GM18909 (cell line): ENCODE results near the gene CDIP1.

ENCODE experiments used
- ATAC-seq: cut with Tn5 transposase; IDR thresholded peaks from one replicate; pipeline ENCODE4 v1.9.1; 2021; ENCODE audit warnings: mild to moderate bottlenecking; ENCODE audit not compliant: unreplicated experiment, poor library complexity

CDIP1 gene

DNA sequence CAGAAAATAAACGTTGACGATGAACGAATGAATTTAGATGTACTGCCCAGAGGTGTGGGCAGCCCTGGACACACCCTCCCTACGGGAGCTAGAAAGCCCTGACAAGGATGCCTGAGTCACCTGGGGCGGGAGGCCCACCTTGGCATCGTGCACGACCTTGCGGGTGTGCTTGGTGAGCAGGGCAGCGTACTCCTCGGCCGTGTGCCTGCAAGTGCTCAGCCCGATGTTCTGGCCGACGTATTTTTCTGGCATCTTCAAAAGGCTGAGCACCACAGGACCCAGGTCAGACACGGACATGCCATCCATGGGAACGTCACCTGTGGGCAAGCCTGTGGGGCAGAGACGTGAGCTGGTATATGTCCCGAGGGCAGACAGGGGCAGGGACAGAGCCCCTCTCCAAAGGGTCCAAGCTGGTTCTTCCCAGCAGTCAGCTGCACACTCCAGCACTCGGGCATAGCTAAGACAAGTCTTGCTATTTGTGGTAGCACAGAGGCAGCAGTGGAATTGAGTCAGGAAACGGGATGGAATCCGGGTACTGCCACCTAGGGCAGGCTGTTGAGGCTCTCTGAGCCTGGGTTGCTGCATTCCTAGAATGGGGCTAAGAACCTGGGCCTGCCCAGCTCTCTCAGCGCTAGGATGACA is 74.9 kb downstream of the CDIP1 start:
- no peak for ATAC-seq

DNA sequence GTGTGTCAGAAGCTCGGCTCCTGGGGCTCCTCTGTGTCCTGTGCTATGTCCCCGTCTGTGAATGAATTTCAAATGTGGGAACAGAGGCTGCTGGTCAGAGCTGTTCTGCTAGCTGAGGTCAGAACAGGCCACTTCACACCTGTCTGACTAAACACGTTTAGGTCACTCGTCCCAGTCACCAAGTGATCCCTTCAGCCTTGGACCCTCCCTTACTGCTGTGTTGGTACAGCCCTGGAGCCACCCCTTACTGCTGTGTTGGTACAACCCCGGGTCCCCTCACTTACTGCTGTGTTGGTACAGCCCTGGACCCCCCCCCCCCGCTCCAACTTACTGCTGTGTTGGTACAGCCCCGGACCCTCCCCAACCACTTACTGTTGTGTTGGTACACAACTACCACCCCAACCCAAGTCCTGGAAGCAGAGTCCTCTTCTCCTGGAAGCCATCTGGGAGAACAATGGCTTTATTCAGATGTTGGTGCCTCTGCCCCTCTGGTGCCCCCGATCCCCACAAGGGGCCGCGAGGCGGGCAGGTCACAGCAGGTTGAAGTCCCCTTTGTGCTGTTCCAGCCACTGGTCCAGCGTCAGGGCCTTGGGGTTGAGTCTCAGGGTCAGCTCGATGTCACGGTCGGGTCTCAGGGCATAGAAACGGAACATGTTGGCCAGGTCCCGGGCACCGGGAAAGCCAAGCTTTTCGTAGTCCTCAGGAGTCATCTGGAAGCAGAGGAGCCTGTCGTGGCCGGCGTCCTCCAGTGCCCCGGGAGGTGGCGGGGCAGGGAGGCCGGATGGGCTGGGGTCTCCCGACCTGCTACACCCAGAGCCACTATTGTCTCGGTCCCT is 77.1 kb downstream of the CDIP1 start:
- ATAC-seq, result no peak

DNA sequence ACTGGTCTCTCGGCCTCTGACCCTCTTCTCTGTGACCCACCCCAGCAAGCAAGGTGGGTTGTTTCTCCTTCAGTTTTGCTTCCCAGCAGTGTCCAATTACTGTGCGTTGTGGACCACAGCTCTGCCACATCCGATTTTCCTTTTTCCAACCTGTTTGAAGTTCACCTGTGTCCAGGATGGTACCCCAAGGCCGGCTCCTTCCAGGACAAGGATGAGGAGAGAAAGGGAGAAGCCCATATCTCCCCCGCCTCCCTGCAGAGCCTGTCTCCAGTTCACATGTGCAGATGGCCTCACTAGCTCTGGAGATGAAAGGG is 77.7 kb downstream of the CDIP1 start:
- ATAC-seq, result no peak
